GM12878 (cell line): ENCODE data around the gene SLCO6A1. TPM values are rescaled to one million over a fixed set of nuclear protein-coding genes. Genes with fewer than 3 reads are reported as not detected.

Experiments
- ATAC-seq: fragments of 200-7000 bp; cut with Tn5 transposase; 3 replicates; pipeline ENCODE4 v1.9.1; 2020; ENCODE audit warnings: mild to moderate bottlenecking, moderate library complexity
- BruUV-seq: library from RNA; stranded (reverse); fragments of 400-500 nt; replicated peaks from 2 replicates; lab custom pipeline; 2021; lab: Mats Ljungman, UMichigan
- CTCF ChIA-PET: fragments of 300-600 bp; sonication (Branson Sonifier 250); formaldehyde crosslinking; extraction: SDS; loops from one replicate; lab custom pipeline; 2021; ENCODE audit warnings: inconsistent platforms; lab: Yijun Ruan, JAX
- POLR2A ChIA-PET: fragments of 350-600 bp; formaldehyde crosslinking; extraction: SDS; loops from one replicate; lab custom pipeline; 2021; ENCODE audit warnings: inconsistent platforms; lab: Charles Lee
- RAD21 ChIA-PET: fragments of 300-600 bp; sonication (Branson Sonifier 250); formaldehyde crosslinking; loops from one replicate; lab custom pipeline; 2023; ENCODE audit warnings: antibody characterized with exemption; ENCODE audit not compliant: unreplicated experiment; lab: Charles Lee
- SMC1A ChIA-PET: fragments of 300-600 bp; sonication (Branson Sonifier 250); formaldehyde crosslinking; loops from one replicate; lab custom pipeline; 2023; ENCODE audit not compliant: unreplicated experiment, uncharacterized antibody; lab: Charles Lee
- DNase-seq: peaks from one replicate; pipeline ENCODE4 v3.0.0-alpha.2; 2011; ENCODE audit warnings: low read depth, low spot score
- FAIRE-seq: peaks from 3 replicates; lab custom pipeline; 2011; peaks lifted over from hg19 to GRCh38; lab: Jason Lieb, UNC
- H2AFZ ChIP-seq: 2 replicates; pipeline ENCODE4 v1.6.0; 2011; ENCODE audit warnings: low read depth, low read length, control low read depth; ENCODE audit not compliant: control insufficient read depth
- H3K27ac ChIP-seq: 2 replicates; pipeline ENCODE4 v1.5.1; 2011; ENCODE audit warnings: control low read depth; ENCODE audit not compliant: control insufficient read depth, insufficient read depth
- H3K27me3 ChIP-seq, 2 experiments: replicated peaks in 1 of 2; 2 replicates each; pipeline versions ENCODE4 v1.6.0 to v1.6.1; 2011; ENCODE audit warnings: low read length in 1 of 2; ENCODE audit not compliant: control insufficient read depth in 2 of 2, insufficient read depth in 2 of 2
- H3K36me3 ChIP-seq, 2 experiments: 2 replicates each; pipeline ENCODE4 v1.5.1; 2011; ENCODE audit warnings: low read length in 1 of 2; ENCODE audit not compliant: control insufficient read depth in 2 of 2, insufficient read depth in 2 of 2
- H3K4me1 ChIP-seq: 2 replicates; pipeline ENCODE4 v1.6.1; 2011; ENCODE audit warnings: mild to moderate bottlenecking, low read length, moderate library complexity, mixed read lengths; ENCODE audit not compliant: control insufficient read depth, insufficient read depth
- H3K4me2 ChIP-seq: 2 replicates; pipeline ENCODE4 v1.6.0; 2011; ENCODE audit warnings: control low read depth; ENCODE audit not compliant: control insufficient read depth, insufficient read depth
- H3K4me3 ChIP-seq: fragments of 200-600 bp; sonication (generic); 2 replicates; pipeline ENCODE4 v1.5.1; 2016
- H3K79me2 ChIP-seq: 2 replicates; pipeline ENCODE4 v1.6.0; 2011; ENCODE audit warnings: low read length; ENCODE audit not compliant: control insufficient read depth, insufficient read depth
- H3K9ac ChIP-seq: 2 replicates; pipeline ENCODE4 v1.8.0; 2011; ENCODE audit warnings: low read length, control low read depth, mixed read lengths; ENCODE audit not compliant: control insufficient read depth, insufficient read depth
- H3K9me3 ChIP-seq: replicated peaks from 3 replicates; pipeline ENCODE4 v1.5.1; 2011; ENCODE audit warnings: mild to moderate bottlenecking, low read length; ENCODE audit not compliant: control insufficient read depth, insufficient read depth
- H4K20me1 ChIP-seq: 2 replicates; pipeline ENCODE4 v1.6.0; 2011; ENCODE audit not compliant: control insufficient read depth, insufficient read depth
- RAD21 ChIP-seq: IDR thresholded peaks from 2 replicates; pipeline ENCODE4 v1.6.1; 2011; ENCODE audit warnings: mild to moderate bottlenecking, low read depth, low read length, moderate library complexity; ENCODE audit not compliant: insufficient read depth
- in situ Hi-C: fragments of 300-500 bp; cut with MboI; formaldehyde crosslinking; loops from 9 replicates; pipeline ENCODE4 v1.14.3; 2018; ENCODE audit warnings: mixed read lengths
- intact Hi-C: fragments of 100-400 bp; cut with micrococcal nuclease; formaldehyde crosslinking; loops from one replicate; pipeline ENCODE4 v1.14.2; 2022; ENCODE audit not compliant: unreplicated experiment
- polyA plus RNA-seq, 11 experiments: library from polyadenylated mRNA; depleted of rRNA in 4 of 11; unstranded in 6 of 11; stranded (reverse) in 5 of 11; fragments of >200 nt; fragmentation: Nextera tagmentation in 4 of 11; fragmentation: Illumina TruSeq in 1 of 11; extraction: Ambion mirVana in 4 of 11; extraction: Trizol in 1 of 11; gene quantifications; 1 replicate in 1 of 11; 2 replicates in 10 of 11; pipeline versions ENCODE4 v1.2.1 to v1.2.3, GENCODE V29; 2011 to 2016; ENCODE audit warnings: inconsistent platforms in 2 of 11, missing spikeins in 2 of 11, low read depth in 1 of 11
- total RNA-seq, 4 experiments: library from RNA; depleted of rRNA in 3 of 4; stranded (reverse); fragments of >200 nt in 3 of 4; fragmentation: Illumina TruSeq in 1 of 4; extraction: Trizol in 1 of 4; gene quantifications; 2 replicates each; pipeline versions ENCODE4 v1.2.1 to v1.2.3, GENCODE V29; 2013 to 2021
- TF ChIP-seq, protein P1 (sequence below), 3 experiments: IDR thresholded peaks in 2 of 3; conservative IDR thresholded peaks in 1 of 3; 2 replicates each; pipeline ENCODE4 v1.5.1; 2011; ENCODE audit warnings: low read depth in 3 of 3, low read length in 3 of 3, mild to moderate bottlenecking in 3 of 3, control low read depth in 2 of 3, moderate library complexity in 2 of 3, inconsistent platforms in 1 of 3, mixed read lengths in 1 of 3; ENCODE audit not compliant: control insufficient read depth in 2 of 3, insufficient read depth in 1 of 3; ENCODE audit errors: extremely low read depth in 1 of 3
- TF ChIP-seq, protein P2 (sequence below): IDR thresholded peaks from 2 replicates; pipeline ENCODE4 v1.6.1; 2011; ENCODE audit warnings: borderline replicate concordance, low read depth, mild to moderate bottlenecking, moderate library complexity, mixed read lengths, low read length; ENCODE audit not compliant: insufficient read depth; ENCODE audit errors: extremely low read length

Gene SLCO6A1
- total and polyA plus RNA-seq, 10 of the 15 experiments (the other 5 are each of a cell fraction or from before 2014, with no cell fraction given): not detected

DNA sequence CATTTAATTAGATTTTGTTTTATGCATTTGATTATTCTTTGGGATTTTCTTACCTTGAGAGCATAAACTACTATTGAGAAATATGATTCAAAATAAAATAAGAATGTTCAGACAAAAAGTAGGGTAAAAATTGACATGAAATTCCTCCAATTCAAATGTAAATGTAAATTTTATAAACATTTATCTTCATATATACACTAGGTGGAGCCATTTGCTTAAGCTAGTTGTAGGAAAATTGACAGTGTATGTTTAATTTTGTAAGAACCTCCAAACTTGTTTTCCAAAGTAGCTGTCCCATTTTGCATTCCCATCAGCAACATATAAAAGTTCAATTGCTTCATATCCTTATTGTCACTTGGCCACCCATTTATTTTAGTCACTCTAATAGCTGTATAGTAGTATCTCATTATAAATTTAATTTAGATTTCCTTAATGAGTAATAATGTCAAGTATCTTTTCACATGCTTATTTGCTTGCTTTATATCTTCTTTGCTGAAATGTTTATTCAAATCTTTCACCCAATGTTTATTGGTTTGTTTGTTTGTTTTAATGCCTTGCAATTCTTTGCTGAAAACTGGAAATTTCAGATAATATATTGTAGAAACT is 37.6 kb upstream of the SLCO6A1 start:
- Histone ChIP-seq H3K4me2 (no peak overlapping the region), H3K79me2 (no peaks in the 10 kb centered on the region), H2AFZ (no peak overlapping the region), H3K9me3 (no peaks in the 10 kb centered on the region), H3K4me3 (no peak overlapping the region), H3K27ac (no peak overlapping the region), H3K36me3 (no peaks in the 10 kb centered on the region), H3K4me1 (no peaks in the 10 kb centered on the region), H3K9ac (no peak overlapping the region), H4K20me1 (no peaks in the 10 kb centered on the region), H3K27me3 (no peaks in the 10 kb centered on the region)
- BruUV-seq: no TSS peak
- POLR2A ChIA-PET: no interaction called here
- intact Hi-C loops (loop anchor here (10.0 kb wide), 1 partner anchor 688 kb away; no protein-coding TSS in a partner anchor), in situ Hi-C loops (no loop called here)
- SMC1A ChIA-PET: interaction anchor here (1.0 to 1.2 kb wide), 3 partner anchors 12 to 32 kb away, joined by 3 to 4 read pairs (median 3); no protein-coding TSS in a partner anchor
- ATAC-seq (no peak), FAIRE-seq (no peak), DNase-seq (no peak)
- CTCF ChIA-PET: interaction anchor here (0.8 to 5.7 kb wide), 10 partner anchors 11 to 939 kb away, joined by 3 to 41 read pairs (median 4); no protein-coding TSS in a partner anchor
- RAD21 ChIA-PET: interaction anchor here (0.8 to 1.4 kb wide), 2 partner anchors 14 to 688 kb away, joined by 3 to 6 read pairs; no protein-coding TSS in a partner anchor
- TF ChIP-seq, protein P1, sequence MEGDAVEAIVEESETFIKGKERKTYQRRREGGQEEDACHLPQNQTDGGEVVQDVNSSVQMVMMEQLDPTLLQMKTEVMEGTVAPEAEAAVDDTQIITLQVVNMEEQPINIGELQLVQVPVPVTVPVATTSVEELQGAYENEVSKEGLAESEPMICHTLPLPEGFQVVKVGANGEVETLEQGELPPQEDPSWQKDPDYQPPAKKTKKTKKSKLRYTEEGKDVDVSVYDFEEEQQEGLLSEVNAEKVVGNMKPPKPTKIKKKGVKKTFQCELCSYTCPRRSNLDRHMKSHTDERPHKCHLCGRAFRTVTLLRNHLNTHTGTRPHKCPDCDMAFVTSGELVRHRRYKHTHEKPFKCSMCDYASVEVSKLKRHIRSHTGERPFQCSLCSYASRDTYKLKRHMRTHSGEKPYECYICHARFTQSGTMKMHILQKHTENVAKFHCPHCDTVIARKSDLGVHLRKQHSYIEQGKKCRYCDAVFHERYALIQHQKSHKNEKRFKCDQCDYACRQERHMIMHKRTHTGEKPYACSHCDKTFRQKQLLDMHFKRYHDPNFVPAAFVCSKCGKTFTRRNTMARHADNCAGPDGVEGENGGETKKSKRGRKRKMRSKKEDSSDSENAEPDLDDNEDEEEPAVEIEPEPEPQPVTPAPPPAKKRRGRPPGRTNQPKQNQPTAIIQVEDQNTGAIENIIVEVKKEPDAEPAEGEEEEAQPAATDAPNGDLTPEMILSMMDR (IDR thresholded peaks at IDR 0.05 in 2 of 3, conservative IDR thresholded peaks at IDR 0.05 in 1 of 3; ENCODE audit: control insufficient read depth in 2 of 3, extremely low read depth in 1 of 3, insufficient read depth in 1 of 3, low read depth in 3 of 3, low read length in 3 of 3): peak in 1 of 3 experiments; percentile 23; a peak in 2 of 6 replicates
- TF ChIP-seq, protein P2, sequence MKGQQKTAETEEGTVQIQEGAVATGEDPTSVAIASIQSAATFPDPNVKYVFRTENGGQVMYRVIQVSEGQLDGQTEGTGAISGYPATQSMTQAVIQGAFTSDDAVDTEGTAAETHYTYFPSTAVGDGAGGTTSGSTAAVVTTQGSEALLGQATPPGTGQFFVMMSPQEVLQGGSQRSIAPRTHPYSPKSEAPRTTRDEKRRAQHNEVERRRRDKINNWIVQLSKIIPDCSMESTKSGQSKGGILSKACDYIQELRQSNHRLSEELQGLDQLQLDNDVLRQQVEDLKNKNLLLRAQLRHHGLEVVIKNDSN: no peak
- TF ChIP-seq RAD21: peak; percentile 33; the same call in 1 of the 2 replicates
- TF ChIP-seq, all 136 proteins: peak for 2
